Measurements from ENCODE around the gene ZNF384. TPM values are rescaled to one million over a fixed set of nuclear protein-coding genes. Genes with fewer than 3 reads are reported as not detected.

ZNF384 gene
- total and polyA plus RNA-seq, 2 of the 8 experiments (the other 6 are each of a cell fraction or from before 2014, with no cell fraction given): 59.0 to 59.6 TPM

DNA sequence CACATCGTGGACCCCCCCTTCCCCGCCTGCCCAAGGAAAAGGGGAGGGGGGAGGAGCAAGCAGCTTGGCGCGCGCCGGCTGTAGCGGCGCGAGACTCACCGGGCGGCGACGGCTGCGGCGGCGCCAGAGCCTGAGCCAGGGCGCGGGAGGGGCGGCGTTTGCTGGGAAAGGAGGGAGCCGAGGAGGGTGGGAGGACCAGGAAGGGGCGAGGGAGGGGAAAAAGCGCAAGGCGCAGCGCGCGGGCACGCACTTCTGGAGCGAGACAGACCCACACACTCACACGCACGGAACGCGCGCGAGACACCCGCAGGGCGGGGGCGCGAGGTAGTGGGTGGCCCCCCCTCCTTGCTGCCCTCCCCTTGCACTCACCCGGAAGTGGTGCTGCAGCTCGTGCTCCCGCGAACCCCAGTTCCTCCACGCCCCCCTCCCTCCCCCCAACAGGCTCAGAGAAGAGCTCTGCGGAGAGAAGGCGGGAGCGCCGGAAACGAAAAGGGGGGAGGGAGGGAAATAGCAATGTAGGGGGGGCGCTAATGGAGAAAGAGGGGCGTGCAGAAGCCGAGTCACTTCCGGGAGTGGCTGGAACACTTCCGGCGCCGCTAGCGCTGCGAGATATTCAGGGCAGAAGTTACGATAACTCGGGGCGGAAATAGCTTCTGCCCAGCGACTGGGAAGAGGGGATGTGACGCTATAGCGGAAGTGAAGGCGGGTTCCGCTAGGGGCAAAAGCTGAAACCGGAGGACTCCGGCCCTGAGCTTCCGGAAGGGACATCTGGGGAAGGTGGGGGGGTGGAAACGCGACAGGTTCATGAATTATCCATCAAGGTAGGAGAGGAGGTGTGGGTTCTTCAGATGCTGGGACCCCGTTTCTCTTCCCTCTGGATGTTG, at the start of gene ZNF384 (continued):
- TF ChIP-seq, protein P1, sequence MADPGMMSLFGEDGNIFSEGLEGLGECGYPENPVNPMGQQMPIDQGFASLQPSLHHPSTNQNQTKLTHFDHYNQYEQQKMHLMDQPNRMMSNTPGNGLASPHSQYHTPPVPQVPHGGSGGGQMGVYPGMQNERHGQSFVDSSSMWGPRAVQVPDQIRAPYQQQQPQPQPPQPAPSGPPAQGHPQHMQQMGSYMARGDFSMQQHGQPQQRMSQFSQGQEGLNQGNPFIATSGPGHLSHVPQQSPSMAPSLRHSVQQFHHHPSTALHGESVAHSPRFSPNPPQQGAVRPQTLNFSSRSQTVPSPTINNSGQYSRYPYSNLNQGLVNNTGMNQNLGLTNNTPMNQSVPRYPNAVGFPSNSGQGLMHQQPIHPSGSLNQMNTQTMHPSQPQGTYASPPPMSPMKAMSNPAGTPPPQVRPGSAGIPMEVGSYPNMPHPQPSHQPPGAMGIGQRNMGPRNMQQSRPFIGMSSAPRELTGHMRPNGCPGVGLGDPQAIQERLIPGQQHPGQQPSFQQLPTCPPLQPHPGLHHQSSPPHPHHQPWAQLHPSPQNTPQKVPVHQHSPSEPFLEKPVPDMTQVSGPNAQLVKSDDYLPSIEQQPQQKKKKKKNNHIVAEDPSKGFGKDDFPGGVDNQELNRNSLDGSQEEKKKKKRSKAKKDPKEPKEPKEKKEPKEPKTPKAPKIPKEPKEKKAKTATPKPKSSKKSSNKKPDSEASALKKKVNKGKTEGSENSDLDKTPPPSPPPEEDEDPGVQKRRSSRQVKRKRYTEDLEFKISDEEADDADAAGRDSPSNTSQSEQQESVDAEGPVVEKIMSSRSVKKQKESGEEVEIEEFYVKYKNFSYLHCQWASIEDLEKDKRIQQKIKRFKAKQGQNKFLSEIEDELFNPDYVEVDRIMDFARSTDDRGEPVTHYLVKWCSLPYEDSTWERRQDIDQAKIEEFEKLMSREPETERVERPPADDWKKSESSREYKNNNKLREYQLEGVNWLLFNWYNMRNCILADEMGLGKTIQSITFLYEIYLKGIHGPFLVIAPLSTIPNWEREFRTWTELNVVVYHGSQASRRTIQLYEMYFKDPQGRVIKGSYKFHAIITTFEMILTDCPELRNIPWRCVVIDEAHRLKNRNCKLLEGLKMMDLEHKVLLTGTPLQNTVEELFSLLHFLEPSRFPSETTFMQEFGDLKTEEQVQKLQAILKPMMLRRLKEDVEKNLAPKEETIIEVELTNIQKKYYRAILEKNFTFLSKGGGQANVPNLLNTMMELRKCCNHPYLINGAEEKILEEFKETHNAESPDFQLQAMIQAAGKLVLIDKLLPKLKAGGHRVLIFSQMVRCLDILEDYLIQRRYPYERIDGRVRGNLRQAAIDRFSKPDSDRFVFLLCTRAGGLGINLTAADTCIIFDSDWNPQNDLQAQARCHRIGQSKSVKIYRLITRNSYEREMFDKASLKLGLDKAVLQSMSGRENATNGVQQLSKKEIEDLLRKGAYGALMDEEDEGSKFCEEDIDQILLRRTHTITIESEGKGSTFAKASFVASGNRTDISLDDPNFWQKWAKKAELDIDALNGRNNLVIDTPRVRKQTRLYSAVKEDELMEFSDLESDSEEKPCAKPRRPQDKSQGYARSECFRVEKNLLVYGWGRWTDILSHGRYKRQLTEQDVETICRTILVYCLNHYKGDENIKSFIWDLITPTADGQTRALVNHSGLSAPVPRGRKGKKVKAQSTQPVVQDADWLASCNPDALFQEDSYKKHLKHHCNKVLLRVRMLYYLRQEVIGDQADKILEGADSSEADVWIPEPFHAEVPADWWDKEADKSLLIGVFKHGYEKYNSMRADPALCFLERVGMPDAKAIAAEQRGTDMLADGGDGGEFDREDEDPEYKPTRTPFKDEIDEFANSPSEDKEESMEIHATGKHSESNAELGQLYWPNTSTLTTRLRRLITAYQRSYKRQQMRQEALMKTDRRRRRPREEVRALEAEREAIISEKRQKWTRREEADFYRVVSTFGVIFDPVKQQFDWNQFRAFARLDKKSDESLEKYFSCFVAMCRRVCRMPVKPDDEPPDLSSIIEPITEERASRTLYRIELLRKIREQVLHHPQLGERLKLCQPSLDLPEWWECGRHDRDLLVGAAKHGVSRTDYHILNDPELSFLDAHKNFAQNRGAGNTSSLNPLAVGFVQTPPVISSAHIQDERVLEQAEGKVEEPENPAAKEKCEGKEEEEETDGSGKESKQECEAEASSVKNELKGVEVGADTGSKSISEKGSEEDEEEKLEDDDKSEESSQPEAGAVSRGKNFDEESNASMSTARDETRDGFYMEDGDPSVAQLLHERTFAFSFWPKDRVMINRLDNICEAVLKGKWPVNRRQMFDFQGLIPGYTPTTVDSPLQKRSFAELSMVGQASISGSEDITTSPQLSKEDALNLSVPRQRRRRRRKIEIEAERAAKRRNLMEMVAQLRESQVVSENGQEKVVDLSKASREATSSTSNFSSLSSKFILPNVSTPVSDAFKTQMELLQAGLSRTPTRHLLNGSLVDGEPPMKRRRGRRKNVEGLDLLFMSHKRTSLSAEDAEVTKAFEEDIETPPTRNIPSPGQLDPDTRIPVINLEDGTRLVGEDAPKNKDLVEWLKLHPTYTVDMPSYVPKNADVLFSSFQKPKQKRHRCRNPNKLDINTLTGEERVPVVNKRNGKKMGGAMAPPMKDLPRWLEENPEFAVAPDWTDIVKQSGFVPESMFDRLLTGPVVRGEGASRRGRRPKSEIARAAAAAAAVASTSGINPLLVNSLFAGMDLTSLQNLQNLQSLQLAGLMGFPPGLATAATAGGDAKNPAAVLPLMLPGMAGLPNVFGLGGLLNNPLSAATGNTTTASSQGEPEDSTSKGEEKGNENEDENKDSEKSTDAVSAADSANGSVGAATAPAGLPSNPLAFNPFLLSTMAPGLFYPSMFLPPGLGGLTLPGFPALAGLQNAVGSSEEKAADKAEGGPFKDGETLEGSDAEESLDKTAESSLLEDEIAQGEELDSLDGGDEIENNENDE (IDR thresholded peaks at IDR 0.05; ENCODE audit: insufficient replicate concordance, low read length): no peak
- TF ChIP-seq, protein P2, sequence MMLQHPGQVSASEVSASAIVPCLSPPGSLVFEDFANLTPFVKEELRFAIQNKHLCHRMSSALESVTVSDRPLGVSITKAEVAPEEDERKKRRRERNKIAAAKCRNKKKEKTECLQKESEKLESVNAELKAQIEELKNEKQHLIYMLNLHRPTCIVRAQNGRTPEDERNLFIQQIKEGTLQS (IDR thresholded peaks at IDR 0.05; ENCODE audit: insufficient read depth, low read depth, low read length): no peak
- TF ChIP-seq CHD1 (IDR thresholded peaks at IDR 0.05; ENCODE audit: low read depth, low read length) (no peak), KDM5A (IDR thresholded peaks at IDR 0.05; ENCODE audit: low read length) (no peak), NANOG (IDR thresholded peaks at IDR 0.05; ENCODE audit: insufficient read depth, low read depth, low read length, poor library complexity, severe bottlenecking) (peak; percentile 4), SRF (IDR thresholded peaks at IDR 0.05; ENCODE audit: low read depth, low read length) (no peak)
- TF ChIP-seq, protein P3, sequence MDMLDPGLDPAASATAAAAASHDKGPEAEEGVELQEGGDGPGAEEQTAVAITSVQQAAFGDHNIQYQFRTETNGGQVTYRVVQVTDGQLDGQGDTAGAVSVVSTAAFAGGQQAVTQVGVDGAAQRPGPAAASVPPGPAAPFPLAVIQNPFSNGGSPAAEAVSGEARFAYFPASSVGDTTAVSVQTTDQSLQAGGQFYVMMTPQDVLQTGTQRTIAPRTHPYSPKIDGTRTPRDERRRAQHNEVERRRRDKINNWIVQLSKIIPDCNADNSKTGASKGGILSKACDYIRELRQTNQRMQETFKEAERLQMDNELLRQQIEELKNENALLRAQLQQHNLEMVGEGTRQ (IDR thresholded peaks at IDR 0.05; ENCODE audit: low read length): no peak

Measured in H1 (cell line).